Nephron progenitor cell (in vitro differentiated cells): ENCODE data around the gene SUPT4H1.

Source experiments
- DNase-seq: peaks from one replicate; pipeline ENCODE4 v3.0.0; 2021
- H3K27ac Mint-ChIP-seq: 2 replicates; pipeline ENCODE4 v1.8.0; 2021; ENCODE audit warnings: mild to moderate bottlenecking, moderate library complexity, mixed read lengths
- H3K27me3 Mint-ChIP-seq: 2 replicates; pipeline ENCODE4 v1.8.0; 2021; ENCODE audit warnings: mild to moderate bottlenecking, low read depth, mixed read lengths; ENCODE audit not compliant: poor library complexity
- H3K36me3 Mint-ChIP-seq: 2 replicates; pipeline ENCODE4 v1.8.0; 2021; ENCODE audit warnings: low read depth, mixed read lengths
- H3K4me1 Mint-ChIP-seq: 2 replicates; pipeline ENCODE4 v1.8.0; 2021; ENCODE audit warnings: mixed read lengths
- H3K4me3 Mint-ChIP-seq: 2 replicates; pipeline ENCODE4 v1.8.0; 2021; ENCODE audit warnings: mild to moderate bottlenecking, moderate library complexity, mixed read lengths
- H3K9me3 Mint-ChIP-seq: 2 replicates; pipeline ENCODE4 v1.8.0; 2021; ENCODE audit warnings: mild to moderate bottlenecking, moderate library complexity, mixed read lengths
- TF ChIP-seq, protein P1 (sequence below): fragments of 200-600 bp; sonication (generic); IDR thresholded peaks from 2 replicates; pipeline ENCODE4 v1.5.0; 2021; ENCODE audit warnings: antibody characterized with exemption

Gene SUPT4H1

DNA sequence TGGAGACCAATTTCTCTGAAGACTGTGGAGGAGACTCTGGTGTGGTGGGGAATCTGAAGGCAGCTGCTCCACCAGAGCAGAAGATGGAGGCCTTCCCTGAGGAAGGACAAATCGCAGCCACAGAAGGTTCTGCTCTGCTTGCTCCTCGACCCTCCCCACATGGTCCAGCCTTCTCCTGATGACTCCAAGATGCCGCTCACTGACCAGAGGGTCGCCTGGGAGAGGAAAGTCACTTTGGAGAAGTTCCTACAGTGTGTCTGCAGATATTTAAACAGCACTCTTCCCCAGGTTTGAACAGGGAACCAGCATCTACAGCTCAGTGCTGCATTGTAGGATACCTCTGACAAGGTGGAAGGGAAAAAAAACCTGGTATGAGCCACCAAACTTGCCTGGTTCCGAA lies 21.0 kb upstream of the SUPT4H1 start:
- no peaks in the 10 kb centered on the region for H3K36me3 Mint-ChIP-seq
- peaks cover 4% of the 10 kb centered on the region for H3K27me3 Mint-ChIP-seq
- TF ChIP-seq, protein P1, sequence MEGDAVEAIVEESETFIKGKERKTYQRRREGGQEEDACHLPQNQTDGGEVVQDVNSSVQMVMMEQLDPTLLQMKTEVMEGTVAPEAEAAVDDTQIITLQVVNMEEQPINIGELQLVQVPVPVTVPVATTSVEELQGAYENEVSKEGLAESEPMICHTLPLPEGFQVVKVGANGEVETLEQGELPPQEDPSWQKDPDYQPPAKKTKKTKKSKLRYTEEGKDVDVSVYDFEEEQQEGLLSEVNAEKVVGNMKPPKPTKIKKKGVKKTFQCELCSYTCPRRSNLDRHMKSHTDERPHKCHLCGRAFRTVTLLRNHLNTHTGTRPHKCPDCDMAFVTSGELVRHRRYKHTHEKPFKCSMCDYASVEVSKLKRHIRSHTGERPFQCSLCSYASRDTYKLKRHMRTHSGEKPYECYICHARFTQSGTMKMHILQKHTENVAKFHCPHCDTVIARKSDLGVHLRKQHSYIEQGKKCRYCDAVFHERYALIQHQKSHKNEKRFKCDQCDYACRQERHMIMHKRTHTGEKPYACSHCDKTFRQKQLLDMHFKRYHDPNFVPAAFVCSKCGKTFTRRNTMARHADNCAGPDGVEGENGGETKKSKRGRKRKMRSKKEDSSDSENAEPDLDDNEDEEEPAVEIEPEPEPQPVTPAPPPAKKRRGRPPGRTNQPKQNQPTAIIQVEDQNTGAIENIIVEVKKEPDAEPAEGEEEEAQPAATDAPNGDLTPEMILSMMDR = no peak
- no peaks in the 10 kb centered on the region for H3K9me3 Mint-ChIP-seq
- no peak for DNase-seq
- no peak overlapping the region for H3K27ac Mint-ChIP-seq
- peaks cover 27% of the 10 kb centered on the region for H3K4me1 Mint-ChIP-seq
- H3K4me3 Mint-ChIP-seq = no peak overlapping the region

DNA sequence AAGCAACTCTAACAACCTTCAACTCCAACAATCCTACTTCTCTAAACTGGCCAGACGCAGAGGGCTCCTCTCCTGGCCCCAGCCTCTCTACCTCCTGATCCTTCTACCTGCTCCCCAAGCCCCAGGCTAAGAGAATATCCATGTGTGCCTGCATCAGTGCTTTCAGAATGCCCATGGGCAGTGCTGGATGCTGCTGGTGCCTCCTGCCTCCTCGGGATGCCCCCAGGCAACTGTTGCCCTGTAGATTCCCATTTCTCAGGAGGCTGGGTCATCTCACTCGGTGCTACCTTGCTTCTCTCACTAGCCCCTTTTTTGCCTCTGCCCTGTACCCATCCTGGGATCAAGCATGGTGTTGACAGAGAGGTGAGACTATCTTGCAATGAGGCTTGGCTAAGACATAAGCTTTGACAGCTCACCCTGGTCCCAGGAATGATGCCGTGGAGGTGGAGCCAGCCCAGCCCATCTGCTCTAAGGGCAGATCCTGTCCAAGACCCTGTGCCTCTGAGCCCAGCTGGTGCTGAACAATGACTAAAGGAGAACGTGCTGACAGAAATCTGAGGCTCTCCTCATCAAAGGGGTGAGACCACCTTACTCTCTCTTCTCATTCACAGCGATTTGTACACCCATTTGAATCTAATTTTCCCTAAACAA lies 19.4 kb upstream of the SUPT4H1 start:
- Mint-ChIP-seq H3K4me1 (peaks cover 18% of the 10 kb centered on the region), H3K9me3 (no peaks in the 10 kb centered on the region), H3K27ac (peak overlapping the region; percentile 25), H3K4me3 (no peak overlapping the region), H3K36me3 (no peaks in the 10 kb centered on the region), H3K27me3 (peaks cover 4% of the 10 kb centered on the region)
- TF ChIP-seq, protein P1 = no peak
- no peak for DNase-seq

DNA sequence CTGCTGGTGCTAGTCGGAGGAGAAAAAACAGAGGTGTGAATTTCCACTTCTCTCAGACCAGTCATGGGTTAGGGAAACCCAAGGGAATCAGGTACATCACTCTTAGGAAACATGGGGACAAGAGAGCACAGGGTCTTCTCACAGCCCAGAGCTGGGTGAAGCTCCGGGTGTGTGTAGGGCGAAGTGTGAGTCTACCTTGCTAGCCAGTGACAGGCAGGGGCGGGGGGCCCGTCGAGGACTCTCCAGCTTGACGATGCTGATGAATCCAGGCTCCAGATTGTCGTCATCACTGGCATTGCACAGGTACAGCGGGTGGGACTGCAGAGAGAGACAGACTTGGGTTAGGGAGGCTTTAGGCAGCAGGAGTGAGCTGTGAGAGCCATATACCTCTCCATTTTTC lies 18.7 kb upstream of the SUPT4H1 start:
- H3K9me3 Mint-ChIP-seq = no peaks in the 10 kb centered on the region
- peaks cover 4% of the 10 kb centered on the region for H3K27me3 Mint-ChIP-seq
- no peak overlapping the region for H3K4me3 Mint-ChIP-seq
- peak overlapping the region; percentile 25 for H3K27ac Mint-ChIP-seq
- TF ChIP-seq, protein P1 = no peak
- no peak for DNase-seq
- H3K4me1 Mint-ChIP-seq = peaks cover 22% of the 10 kb centered on the region
- no peaks in the 10 kb centered on the region for H3K36me3 Mint-ChIP-seq

DNA sequence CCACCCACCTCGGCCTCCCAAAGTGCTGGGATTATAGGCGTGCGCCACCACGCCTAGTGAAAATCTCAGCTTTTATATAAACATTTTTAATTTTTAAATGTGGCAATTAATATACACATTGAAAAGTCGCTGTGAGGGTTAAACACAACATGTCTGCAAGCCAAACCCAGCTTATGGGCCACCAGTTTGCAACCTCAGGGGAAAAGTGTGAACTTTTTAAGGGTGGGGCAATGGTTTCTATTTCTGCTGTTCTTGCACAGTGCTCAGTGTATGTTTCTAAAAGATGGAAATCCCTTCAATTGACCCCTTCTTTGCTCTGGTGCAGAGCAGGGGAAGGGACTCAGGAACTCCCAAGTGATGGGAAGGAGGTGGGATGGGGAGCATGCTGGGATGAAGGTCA lies 18.3 kb upstream of the SUPT4H1 start:
- Mint-ChIP-seq H3K4me3 (no peak overlapping the region), H3K9me3 (no peaks in the 10 kb centered on the region), H3K36me3 (no peaks in the 10 kb centered on the region), H3K4me1 (peaks cover 23% of the 10 kb centered on the region), H3K27me3 (peaks cover 4% of the 10 kb centered on the region), H3K27ac (peak overlapping the region; percentile 25)
- TF ChIP-seq, protein P1 = no peak
- DNase-seq = no peak

- Mint-ChIP-seq H3K4me1 (peaks cover 32% of the 10 kb centered on the region), H3K4me3 (no peak overlapping the region), H3K27ac (peak overlapping the region; percentile 71), H3K9me3 (no peaks in the 10 kb centered on the region), H3K27me3 (peaks cover 4% of the 10 kb centered on the region), H3K36me3 (no peaks in the 10 kb centered on the region)
- TF ChIP-seq, protein P1 = no peak
- DNase-seq = no peak
Measured at GRCh38 chr17:58369214-58370031, 17.4 kb upstream of the SUPT4H1 start.
